Measurements from ENCODE around the gene UNC5C. TPM values are rescaled to one million over a fixed set of nuclear protein-coding genes. Genes with fewer than 3 reads are reported as not detected.
"Not testable (repeated sequence)": the region's sequence is repeated elsewhere in the genome, so short reads cannot be mapped to it uniquely, and the experiment has no call there.

Gene UNC5C
- total RNA-seq, 1 experiment from 2014 or later = not detected

DNA sequence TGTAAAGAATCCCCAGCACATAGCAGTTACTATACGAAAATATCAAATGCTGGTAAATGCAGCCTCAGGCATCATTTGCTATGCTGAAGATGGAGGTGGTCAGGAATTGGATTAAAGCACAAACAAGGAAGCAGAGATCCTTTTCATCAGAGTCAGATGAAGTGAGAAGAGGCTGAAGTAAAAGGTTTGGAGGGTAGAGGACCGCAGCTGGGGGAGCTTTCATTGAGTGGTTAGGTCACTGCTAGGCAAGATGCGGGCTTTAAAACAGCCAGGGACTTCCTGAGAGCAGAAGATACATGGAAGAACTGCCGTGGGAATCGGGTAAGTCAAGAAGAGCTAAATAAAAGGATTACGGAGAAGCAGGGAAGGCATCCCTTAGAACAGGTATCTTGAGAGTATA is 351.4 kb downstream of the UNC5C start:
- Histone ChIP-seq H3K4me3 (no peak overlapping the region), H3K27ac (no peak overlapping the region), H3K4me1 (no peaks in the 10 kb centered on the region), H3K9me3 (replicated peaks) (no peaks in the 10 kb centered on the region), H3K27me3 (0 out of 2 replicates have a peak, but pooled peaks cover 4% of the 10 kb centered on the region), H3K36me3 (no peaks in the 10 kb centered on the region)
- DNase-seq = no peak

GRCh38 chr4:95193391-95194224 is 355.2 kb downstream of the UNC5C start:
- Histone ChIP-seq H3K4me1 (no peaks in the 10 kb centered on the region), H3K4me3 (no peak overlapping the region), H3K9me3 (replicated peaks) (no peaks in the 10 kb centered on the region), H3K27me3 (0 out of 2 replicates have a peak, but pooled peaks cover 4% of the 10 kb centered on the region), H3K36me3 (no peaks in the 10 kb centered on the region), H3K27ac (no peak overlapping the region)
- peak in 1 of 2 experiments; percentile 29 for DNase-seq

DNA sequence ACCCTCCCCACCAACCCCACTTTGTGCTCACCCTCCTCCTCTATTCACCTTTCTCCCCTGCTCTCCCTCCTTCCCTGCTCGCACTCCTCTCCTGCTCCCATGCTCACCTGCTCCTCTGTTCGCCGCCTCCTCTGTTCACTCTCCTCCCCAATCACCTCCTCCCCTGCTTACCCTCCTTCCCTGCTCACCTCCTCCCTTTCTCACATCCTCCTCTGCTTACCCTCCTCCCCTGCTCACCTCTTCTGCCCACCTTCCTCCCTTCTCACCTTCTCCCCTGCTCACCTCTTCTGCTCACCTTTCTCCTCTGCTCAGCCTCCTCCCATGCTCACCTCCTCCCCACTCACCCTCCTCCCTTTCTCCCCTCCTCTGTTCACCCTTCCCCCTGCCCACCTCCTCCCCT is 357.2 kb downstream of the UNC5C start:
- DNase-seq = no peak
- Histone ChIP-seq H3K9me3 (replicated peaks) (no peaks in the 10 kb centered on the region), H3K36me3 (no peaks in the 10 kb centered on the region), H3K27me3 (0 out of 2 replicates have a peak, but pooled peaks cover 4% of the 10 kb centered on the region), H3K4me1 (no peaks in the 10 kb centered on the region), H3K27ac (no peak overlapping the region), H3K4me3 (no peak overlapping the region)

GRCh38 chr4:95190751-95191436 is 357.9 kb downstream of the UNC5C start:
- Histone ChIP-seq H3K9me3 (replicated peaks) (no peaks in the 10 kb centered on the region), H3K4me3 (no peak overlapping the region), H3K27me3 (0 out of 2 replicates have a peak, but pooled peaks cover 4% of the 10 kb centered on the region), H3K36me3 (no peaks in the 10 kb centered on the region), H3K4me1 (no peaks in the 10 kb centered on the region), H3K27ac (no peak overlapping the region)
- peak in 1 of 2 experiments; percentile 31 for DNase-seq

- DNase-seq = no peak
- no peaks in the 10 kb centered on the region for H3K9me3 ChIP-seq (replicated peaks)
- no peaks in the 10 kb centered on the region for H3K27me3 ChIP-seq
- no peaks in the 10 kb centered on the region for H3K36me3 ChIP-seq
- H3K27ac ChIP-seq = no peak overlapping the region
- no peak overlapping the region for H3K4me3 ChIP-seq
- H3K4me1 ChIP-seq = no peaks in the 10 kb centered on the region
Observed at GRCh38 chr4:95188701-95189370, 359.9 kb downstream of the UNC5C start.

DNA sequence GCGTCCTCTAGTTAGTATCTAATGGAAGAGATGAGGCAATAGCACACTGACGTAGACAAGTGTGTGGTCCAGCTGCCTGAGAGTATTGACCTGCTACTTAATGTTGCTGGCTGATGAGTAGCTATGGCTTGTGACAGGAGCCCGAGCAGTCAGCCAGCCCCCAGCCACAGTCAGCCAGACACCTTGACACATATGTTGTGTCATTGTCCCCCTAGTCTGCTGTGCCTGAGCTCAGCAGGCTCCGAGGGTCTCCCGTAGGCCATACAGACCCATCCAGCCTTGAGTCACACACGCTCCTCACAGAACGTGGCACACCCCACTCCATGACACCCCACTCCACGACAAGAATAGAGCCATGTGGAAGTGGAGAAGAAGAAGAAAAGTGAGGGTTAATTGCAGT is 362.1 kb downstream of the UNC5C start:
- H3K4me1 ChIP-seq = no peaks in the 10 kb centered on the region
- H3K9me3 ChIP-seq (replicated peaks) = no peaks in the 10 kb centered on the region
- H3K36me3 ChIP-seq = no peaks in the 10 kb centered on the region
- H3K27me3 ChIP-seq = no peaks in the 10 kb centered on the region
- no peak overlapping the region for H3K27ac ChIP-seq
- H3K4me3 ChIP-seq = no peak overlapping the region
- DNase-seq = no peak

- Histone ChIP-seq H3K4me3 (no peak overlapping the region), H3K9me3 (replicated peaks) (no peaks in the 10 kb centered on the region), H3K27me3 (no peaks in the 10 kb centered on the region), H3K36me3 (no peaks in the 10 kb centered on the region), H3K27ac (no peak overlapping the region), H3K4me1 (no peaks in the 10 kb centered on the region)
- DNase-seq = no peak
Observed at GRCh38 chr4:95183656-95184408, 364.9 kb downstream of the UNC5C start.

- H3K27ac ChIP-seq = no peak overlapping the region
- no peak for DNase-seq
- no peaks in the 10 kb centered on the region for H3K27me3 ChIP-seq
- no peak overlapping the region for H3K4me3 ChIP-seq
- no peaks in the 10 kb centered on the region for H3K4me1 ChIP-seq
- no peaks in the 10 kb centered on the region for H3K9me3 ChIP-seq (replicated peaks)
- H3K36me3 ChIP-seq = no peaks in the 10 kb centered on the region
Observed at GRCh38 chr4:95181996-95182306, 366.8 kb downstream of the UNC5C start.

DNA sequence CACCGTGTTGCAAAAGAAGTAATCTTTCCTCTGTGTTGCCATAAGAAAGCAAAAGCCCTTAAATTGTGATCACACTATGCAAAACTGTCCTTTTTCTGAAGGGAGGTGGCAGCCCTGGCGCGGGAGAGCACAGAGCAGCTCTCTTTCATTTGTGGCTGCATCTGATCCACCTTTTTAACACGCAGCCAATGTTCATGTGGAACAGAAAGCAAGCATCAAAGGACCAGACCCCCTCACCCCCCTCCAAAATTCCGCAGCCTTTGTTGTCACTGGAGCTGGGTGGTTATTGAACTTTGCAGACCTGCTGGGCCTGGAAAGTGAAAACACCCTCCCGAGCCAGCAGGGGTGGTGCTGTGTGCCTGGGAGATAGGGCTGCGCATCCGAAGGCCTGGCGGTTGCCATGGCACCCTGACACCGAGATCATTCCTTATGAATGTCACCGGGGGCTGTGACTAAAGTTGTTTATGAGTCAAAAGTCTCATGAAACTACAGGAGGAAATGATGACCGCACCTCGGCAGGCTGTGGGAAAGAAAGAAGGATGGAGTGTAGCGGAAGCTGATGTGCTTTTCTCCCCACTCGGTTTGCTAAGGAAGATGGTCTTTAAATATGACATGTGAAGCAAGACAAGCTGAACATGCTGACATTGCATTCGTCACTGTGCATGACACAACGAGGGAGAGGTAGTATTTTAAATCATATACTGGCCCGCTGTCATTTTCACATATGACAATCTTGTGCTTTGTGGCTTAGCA is 367.4 kb downstream of the UNC5C start:
- H3K4me3 ChIP-seq = no peak overlapping the region
- H3K9me3 ChIP-seq (replicated peaks) = no peaks in the 10 kb centered on the region
- H3K36me3 ChIP-seq = no peaks in the 10 kb centered on the region
- no peaks in the 10 kb centered on the region for H3K27me3 ChIP-seq
- H3K27ac ChIP-seq = no peak overlapping the region
- H3K4me1 ChIP-seq = no peaks in the 10 kb centered on the region
- DNase-seq = no peak

DNA sequence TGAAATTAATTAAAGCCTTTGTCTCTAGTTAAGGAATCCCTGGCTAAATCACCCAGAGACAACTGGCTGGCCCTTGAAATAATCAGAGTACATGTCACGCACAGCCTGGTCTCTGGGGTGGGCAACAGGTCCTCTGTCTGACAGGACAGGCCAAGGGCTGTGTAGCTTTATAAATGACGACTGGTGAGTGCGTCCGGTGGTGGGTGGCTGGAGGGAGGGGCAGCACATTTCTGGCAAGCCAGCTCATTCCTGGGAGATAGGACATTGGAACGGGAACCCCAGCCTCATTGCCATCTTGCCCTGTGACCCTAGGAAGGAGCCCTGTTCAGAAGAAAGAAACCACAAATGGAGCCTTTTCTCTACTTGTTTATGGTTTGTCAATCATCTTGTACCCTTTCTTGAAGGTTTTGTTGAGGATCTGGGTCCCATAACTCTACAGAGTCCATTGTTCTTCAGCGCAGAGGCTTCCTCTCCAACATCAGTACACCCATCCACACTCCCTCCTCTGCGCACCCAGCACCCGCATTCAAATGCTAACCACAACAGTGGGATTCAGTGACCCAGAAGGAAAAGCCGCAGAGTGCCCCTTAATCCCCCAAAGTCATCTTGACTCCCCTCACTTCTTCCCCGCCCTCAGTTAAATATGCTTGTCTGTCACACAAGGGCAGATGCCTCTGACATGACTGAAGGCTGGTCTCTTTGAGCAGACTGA is 368.1 kb downstream of the UNC5C start:
- Histone ChIP-seq H3K27ac (no peak overlapping the region), H3K4me1 (no peaks in the 10 kb centered on the region), H3K4me3 (no peak overlapping the region), H3K9me3 (replicated peaks) (no peaks in the 10 kb centered on the region), H3K36me3 (no peaks in the 10 kb centered on the region), H3K27me3 (no peaks in the 10 kb centered on the region)
- DNase-seq = no peak

- DNase-seq = no peak
- H3K27me3 ChIP-seq = no peaks in the 10 kb centered on the region
- no peaks in the 10 kb centered on the region for H3K9me3 ChIP-seq (replicated peaks)
- no peak overlapping the region for H3K4me3 ChIP-seq
- no peaks in the 10 kb centered on the region for H3K36me3 ChIP-seq
- H3K4me1 ChIP-seq = no peaks in the 10 kb centered on the region
- H3K27ac ChIP-seq = no peak overlapping the region
Observed at GRCh38 chr4:95178938-95179337, 369.8 kb downstream of the UNC5C start.

- H3K27me3 ChIP-seq; H3K27ac ChIP-seq; H3K36me3 ChIP-seq; H3K9me3 ChIP-seq (replicated peaks); H3K4me3 ChIP-seq; DNase-seq; H3K4me1 ChIP-seq: not testable (repeated sequence)
Observed at GRCh38 chr4:95171377-95171776, 377.4 kb downstream of the UNC5C start.

GRCh38 chr4:95170176-95170575 is 378.6 kb downstream of the UNC5C start:
- no peak overlapping the region for H3K4me3 ChIP-seq
- DNase-seq = no peak

DNA sequence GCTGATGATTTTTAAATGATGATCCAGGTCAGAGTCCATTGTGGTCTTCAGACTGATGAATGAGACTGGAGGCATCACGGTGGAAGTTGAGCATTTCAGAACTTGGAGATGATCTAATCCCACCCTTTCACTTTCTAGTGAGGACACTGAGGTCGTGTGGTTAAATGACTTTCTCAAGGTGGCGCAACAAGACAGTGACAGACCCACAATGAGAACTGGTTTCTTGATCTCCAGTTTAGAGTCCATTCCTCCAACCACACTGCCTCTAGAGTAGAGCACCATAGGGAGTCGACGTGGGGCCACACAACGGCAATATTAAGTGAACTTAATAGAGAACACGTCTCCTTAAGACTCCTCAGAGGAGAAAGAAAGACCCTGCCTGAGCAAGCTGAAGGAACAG is 381.0 kb downstream of the UNC5C start:
- Histone ChIP-seq H3K4me3 (no peak overlapping the region), H3K4me1 (no peaks in the 10 kb centered on the region), H3K27ac (no peak overlapping the region), H3K27me3 (no peaks in the 10 kb centered on the region), H3K36me3 (no peaks in the 10 kb centered on the region), H3K9me3 (replicated peaks) (no peaks in the 10 kb centered on the region)
- DNase-seq = no peak

More at GRCh38 chr4:95170176-95170575, 378.6 kb downstream of the UNC5C start:
- Histone ChIP-seq H3K36me3 (no peaks in the 10 kb centered on the region), H3K4me1 (no peaks in the 10 kb centered on the region), H3K27ac (no peak overlapping the region), H3K9me3 (replicated peaks) (no peaks in the 10 kb centered on the region), H3K27me3 (no peaks in the 10 kb centered on the region)

All from SJCRH30 (cell line).